Fibroblast of skin of right biceps (primary cell): ENCODE measurements around the gene RAB22A.
"Not testable (repeated sequence)": the region's sequence is repeated elsewhere in the genome, so short reads cannot be mapped to it uniquely, and the experiment has no call there.

Experiments used
- DNase-seq: peaks from one replicate; pipeline ENCODE4 v3.0.0-alpha.2; 2013

The RAB22A gene

GRCh38 chr20:58352468-58352867, 43.0 kb downstream of the RAB22A start:
- DNase-seq, result no peak

DNA sequence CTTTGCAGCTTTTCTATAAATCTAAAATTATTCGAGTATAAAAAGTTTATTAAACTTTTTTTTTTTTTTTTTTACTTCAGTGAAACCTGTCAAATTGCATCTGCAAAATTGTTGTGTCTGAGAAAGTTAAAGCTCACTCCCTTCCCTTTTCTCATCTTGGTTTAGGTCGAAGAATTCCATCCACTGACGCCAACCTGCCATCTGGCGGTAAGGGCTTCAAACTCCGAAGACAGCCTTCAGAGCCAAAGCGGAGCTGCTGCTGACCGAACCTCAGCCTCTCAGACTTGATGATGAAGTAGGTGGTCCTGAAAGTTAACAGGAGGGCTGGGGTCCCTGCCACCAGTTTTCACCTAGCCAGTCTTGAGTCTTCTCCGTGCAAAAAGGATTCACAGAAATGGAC, 49.9 kb downstream of the RAB22A start:
- no peak for DNase-seq

DNA sequence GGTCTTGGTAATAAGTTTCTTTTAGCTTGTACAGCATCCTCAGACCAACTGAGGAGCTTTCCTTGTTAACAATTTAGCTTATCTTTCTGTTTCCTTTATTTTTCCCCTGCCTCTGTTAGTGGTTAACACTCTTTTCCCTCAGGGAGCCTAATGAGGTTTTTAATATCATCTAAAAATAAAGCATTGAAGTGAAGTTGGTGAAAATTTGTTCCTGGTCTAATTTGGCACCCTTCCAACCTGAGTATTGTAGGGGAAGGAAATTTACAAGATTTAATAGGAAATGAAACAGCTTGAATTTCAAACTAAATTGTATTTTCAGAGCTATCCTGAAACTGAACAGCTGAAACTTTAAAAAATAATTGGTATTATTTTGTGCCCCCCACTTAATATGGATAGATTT, 51.4 kb downstream of the RAB22A start:
- no peak for DNase-seq

GRCh38 chr20:58361481-58362205, 52.1 kb downstream of the RAB22A start:
- peak; percentile 73 for DNase-seq

- no peak for DNase-seq
Observed at GRCh38 chr20:58362206-58362516, 52.6 kb downstream of the RAB22A start.

- DNase-seq, result no peak
Observed at GRCh38 chr20:58362970-58363369, 53.5 kb downstream of the RAB22A start.

GRCh38 chr20:58366866-58367265, 57.4 kb downstream of the RAB22A start:
- DNase-seq, result no peak

DNA sequence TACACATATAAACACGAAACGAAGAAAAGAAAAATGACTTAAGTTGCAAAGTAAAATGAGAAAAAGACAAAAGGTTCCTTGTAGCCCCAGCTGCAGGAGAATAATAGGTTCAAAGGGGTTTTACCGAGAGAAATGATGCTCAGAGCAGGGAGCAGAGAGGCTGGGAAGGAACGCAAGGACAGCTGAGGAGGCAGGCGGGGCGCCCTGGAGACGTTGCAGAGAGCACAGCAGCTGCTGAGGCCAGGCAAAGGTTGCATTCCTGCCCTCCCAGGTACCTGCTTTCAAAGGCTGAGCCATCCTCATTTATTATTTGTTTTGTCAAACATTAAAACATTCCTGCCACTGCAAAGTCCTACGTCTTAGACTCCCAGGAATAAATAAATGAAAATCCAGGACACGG, 63.3 kb downstream of the RAB22A start:
- DNase-seq, result no peak

DNA sequence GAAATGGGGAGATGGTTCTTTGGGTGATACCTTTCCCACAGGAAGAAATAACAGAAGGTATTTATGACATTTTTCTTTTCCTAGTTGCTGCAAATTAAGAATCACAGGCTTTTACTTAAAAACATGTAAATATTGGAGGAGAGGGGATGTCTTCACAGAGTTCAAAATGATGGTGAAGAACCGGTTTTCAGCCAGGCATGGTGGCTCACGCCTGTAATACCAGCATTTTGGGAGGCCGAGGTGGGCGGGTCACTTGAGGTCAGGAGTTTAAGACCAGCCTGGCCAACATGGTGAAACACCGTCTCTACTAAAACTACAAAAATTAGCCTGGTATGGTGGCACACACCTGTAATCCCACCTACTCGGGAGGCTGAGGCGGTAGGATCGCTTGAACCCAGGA, 63.8 kb downstream of the RAB22A start:
- DNase-seq, result not testable (repeated sequence)

- no peak for DNase-seq
Observed at GRCh38 chr20:58374027-58374850, 64.7 kb downstream of the RAB22A start.

GRCh38 chr20:58374906-58375758, 65.6 kb downstream of the RAB22A start:
- peak; percentile 84 for DNase-seq

DNA sequence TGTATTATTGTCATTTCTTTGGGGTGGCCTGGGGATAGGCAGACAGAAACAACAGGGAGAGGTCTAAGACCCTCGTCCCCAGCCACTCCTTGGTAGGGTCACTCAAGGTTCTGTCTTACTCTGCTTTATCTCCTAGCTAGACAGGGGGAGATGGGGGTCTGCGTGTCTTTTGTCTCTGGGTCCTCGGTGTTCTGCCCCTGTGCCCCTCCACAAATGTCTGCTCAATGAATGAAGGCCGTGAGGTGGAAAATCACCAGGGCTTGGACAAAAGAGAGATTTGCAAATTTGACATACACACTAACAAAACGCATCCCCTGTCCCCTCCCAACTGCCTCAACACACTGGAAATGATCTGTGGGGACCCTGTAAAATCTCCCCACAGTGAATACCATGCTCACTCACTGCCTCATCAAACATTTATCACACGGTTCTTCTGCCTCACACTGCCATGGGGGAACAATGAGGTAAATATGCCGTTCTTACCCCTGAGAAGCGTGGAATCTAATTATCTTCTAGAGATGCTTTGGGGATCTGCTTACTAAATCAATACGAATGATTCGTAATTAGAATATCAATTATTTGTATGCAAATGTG, 66.3 kb downstream of the RAB22A start:
- DNase-seq, result no peak

- DNase-seq, result no peak
Observed at GRCh38 chr20:58377017-58377416, 67.5 kb downstream of the RAB22A start.

- peak; percentile 23 for DNase-seq
Observed at GRCh38 chr20:58377766-58378401, 68.4 kb downstream of the RAB22A start.

DNA sequence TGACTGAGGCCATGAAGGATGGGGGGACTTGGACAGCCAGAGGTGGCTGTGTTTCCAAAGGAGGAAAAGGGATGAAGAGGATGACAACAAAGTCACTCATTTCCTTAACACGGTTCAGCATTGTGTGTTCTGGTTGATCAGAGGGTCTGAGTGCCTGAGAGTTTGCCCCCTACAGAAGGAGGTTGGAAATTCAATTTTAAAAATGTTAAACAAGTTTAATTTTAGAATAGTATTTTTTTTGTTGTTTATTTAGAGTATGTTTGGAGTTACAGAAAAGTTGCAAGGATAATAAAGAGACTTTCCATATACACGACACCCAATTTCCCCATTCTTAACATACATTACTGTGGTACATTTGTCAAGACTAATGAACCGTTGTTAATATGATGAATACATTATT, 69.2 kb downstream of the RAB22A start:
- no peak for DNase-seq

DNA sequence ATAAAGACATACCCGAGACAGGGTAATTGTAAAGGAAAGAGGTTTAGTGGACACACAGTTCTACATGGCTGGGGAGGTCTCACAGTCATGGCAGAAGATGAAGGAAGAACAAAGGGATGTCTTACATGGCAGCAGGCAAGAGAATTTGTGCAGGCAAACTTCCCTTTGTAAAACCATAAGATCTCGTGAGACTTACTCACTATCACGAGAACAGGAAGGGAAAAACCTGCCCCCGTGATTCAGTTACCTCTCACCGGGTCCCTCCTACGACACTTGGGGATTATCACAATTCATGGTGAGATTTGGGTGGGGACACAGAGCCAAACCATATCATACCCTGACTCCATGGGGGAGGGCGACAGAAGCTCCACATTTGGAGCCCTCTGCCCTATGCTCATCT, 72.1 kb downstream of the RAB22A start:
- no peak for DNase-seq

GRCh38 chr20:58382096-58382495, 72.6 kb downstream of the RAB22A start:
- no peak for DNase-seq

- DNase-seq, result no peak
Observed at GRCh38 chr20:58384821-58385220, 75.3 kb downstream of the RAB22A start.

GRCh38 chr20:58388028-58388601, 78.6 kb downstream of the RAB22A start:
- no peak for DNase-seq

GRCh38 chr20:58388882-58389323, 79.4 kb downstream of the RAB22A start, which contains the start of gene VAPB:
VAPB (plus strand) TSS chr20:58389229; CDS start chr20:58389460, 231 bp downstream.
- DNase-seq, result peak; percentile 95

GRCh38 chr20:58389324-58389967, 79.9 kb downstream of the RAB22A start:
- DNase-seq, result peak; percentile 42
